Astrocyte of the hippocampus (primary cell): ENCODE measurements around the gene SHANK1.
"Not testable (repeated sequence)": the region's sequence is repeated elsewhere in the genome, so short reads cannot be mapped to it uniquely, and the experiment has no call there.

Experiments used
- DNase-seq: peaks from one replicate; pipeline ENCODE4 v3.0.0; 2011; ENCODE audit warnings: low read depth, low spot score

The SHANK1 gene

DNA sequence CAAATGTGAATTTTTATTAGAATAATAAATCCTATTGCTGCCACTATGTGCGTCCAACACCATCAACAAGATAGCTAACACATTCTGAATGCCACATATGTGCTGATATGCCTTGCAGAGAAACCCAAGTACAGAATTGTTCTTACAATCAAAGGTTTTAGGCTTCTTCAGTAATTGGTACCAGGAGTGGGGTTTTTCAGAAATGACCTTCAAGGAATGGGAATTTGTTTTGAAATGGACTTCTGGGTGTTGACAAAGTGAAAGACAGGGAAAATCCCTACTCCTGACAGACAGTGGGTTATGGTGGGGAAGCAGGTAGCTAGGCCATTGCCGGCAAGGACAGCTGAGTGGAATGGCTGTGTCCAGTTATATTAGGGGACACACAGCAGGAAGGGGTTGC lies 85.6 kb downstream of the SHANK1 start:
- DNase-seq = no peak

DNA sequence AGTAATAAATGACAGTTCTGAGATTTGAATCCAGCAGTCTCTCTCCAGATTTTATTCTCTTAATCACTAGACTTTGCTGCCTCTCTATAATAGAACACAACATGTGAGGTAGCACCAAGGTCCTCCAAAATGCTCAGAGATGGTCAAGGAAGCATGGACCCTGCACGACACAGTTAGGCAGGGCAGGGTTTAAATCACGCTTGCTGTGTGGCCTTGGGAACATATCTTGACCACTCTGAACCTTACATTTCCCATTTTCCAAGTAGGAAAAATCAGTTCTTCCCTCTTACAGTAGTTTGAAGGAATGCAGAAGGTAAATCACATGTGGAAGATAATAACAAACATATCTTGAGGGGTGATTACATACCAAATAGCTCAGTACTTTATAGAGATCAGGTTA lies 86.2 kb downstream of the SHANK1 start:
- DNase-seq = no peak

DNA sequence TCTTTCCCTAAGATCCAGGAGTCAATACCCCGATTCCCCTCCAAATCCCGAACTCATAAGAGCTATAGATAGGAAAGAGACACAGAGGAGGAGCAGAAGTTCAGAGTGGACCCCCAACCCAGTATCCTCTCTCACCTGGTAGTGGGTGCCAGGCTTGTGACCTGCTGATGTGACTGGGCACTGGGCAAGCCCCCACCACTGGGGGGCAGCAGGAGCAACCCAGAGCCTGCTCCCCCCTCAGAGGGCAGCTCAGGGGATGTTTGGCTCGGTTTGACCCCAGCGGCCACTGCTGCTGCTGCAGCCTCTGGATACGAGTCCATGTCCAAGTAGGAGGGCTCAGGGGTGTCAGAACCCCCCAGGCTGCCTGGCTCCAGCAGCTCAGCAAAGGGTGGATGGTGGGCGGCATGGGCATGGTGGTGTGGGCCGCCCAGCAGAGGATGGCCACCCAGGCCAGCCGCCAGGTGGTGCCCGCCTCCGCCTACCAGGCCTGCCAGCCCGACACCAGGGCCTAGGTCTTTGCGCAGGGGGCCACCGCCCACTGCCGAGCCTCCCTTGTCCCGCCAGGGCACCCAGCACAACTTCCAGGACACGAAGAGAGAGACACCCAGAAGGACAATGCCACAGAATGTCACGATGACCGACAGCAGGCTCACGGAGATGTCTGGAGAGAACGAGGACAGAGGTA lies 87.3 kb downstream of the SHANK1 start:
- DNase-seq = no peak

DNA sequence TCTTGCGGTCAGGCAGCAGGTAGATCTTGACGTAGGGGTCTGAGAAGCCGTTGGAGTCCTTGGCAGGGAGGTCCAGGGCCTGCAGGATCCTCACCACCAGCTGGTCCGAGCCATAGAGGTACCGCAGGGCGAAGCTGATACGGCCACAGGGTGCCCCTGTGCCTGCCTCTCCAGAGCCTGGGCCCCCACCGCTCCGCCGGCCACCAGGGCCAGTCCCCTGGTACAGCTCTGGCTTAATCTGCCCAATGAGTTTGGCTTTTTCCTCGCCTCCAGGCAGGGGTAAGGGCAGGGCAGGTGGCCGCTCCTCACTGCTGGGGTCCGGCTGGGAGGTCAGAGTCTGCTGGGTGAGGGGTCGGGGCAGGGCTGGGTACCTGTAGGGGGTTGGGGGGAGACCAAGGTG lies 89.8 kb downstream of the SHANK1 start:
- no peak for DNase-seq

DNA sequence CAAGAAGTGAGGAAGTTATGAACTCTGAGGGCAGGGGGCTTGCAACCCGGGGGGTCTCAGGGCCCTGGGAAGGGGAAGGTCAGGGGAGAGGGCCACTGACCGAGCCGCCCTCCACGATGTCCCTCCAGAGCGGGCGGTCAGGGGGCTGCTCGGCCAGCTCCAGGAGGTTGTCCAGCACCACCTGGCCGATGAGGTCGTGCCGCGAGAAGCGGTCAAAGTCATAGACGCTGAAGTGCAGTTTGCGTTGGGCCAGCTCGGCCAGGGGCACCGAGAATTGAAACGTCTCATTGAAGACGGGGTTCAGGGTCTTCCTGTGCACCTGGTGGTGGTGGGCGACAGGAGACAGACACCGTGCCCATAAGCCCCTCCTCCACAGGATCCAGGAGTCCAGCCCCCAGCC lies 90.4 kb downstream of the SHANK1 start:
- DNase-seq = no peak

DNA sequence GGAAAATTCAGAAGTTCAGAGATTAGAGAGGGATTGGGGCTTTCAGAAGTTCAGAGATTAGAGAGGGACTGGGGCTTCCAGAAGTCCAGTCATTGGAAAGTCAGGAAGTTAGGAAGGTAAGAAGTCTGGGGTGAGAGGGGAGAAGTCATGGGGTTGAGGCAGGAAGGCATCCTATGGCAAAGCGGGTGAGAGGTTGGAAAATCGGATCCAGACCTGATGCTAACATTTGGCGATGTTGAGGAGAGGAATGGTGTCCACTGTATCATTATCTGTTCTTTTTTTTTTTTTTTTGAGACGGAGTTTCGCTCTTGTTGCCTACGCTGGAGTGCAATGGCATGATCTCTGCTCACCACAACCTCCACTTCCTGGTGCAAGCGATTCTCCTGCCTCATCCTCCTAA lies 91.1 kb downstream of the SHANK1 start:
- no peak for DNase-seq

DNA sequence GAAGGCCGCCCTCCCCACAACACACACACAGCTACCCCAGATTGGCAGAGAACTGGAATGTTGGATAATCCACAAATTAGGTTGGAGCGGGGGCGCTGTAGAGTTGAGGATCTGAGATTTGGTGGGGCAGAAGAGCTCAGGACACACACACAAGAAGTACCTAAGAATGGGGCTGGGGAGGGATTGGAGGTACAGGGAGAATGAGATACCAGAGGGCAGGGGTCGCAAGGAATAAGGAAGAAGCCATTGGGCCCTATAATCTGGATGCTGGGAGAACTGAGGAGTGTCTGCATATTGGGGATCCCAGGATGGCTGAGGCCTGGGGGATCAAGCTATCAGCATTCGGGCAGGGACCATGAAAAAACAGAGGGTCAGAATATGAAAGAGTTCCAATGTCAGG lies 91.5 kb downstream of the SHANK1 start:
- no peak for DNase-seq

DNA sequence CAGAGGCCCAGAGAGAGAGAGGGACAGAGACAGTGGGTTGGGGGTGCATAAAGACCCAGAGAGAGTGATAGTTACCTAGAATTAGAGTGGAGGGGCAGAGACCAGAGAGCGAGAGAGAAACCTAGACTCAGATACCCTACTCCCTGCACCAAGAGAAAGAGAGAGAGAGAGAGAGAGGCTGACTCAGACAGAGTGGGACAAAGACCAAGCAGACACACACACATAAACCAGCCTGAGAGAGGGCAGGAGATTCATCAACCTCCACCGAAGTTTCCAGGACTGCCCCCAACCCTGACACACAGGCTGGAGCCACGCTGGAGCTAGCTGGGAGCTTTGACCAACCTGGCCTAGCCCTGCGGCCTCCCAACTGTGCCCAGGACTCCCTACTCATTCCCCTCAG lies 92.8 kb downstream of the SHANK1 start:
- no peak for DNase-seq

DNA sequence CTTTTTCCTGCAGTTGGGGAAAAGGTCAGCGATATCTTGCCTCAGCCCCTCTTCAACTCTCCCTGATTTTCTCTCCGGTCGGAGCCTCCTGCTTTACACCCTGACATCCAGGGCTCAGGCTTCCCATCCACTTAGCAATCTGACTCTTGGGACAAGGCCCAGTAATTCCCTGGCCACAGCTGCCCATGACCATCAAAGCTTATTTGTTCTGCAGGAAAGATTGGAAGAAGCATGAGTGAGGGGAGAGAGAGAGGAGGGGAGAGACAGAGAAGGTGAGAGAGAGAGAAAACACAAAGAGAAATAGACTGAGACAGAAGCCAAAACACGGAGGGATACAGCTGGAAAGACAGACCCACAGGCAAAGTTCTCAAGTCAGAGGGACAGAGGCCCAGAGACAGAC lies 93.6 kb downstream of the SHANK1 start:
- DNase-seq = no peak

DNA sequence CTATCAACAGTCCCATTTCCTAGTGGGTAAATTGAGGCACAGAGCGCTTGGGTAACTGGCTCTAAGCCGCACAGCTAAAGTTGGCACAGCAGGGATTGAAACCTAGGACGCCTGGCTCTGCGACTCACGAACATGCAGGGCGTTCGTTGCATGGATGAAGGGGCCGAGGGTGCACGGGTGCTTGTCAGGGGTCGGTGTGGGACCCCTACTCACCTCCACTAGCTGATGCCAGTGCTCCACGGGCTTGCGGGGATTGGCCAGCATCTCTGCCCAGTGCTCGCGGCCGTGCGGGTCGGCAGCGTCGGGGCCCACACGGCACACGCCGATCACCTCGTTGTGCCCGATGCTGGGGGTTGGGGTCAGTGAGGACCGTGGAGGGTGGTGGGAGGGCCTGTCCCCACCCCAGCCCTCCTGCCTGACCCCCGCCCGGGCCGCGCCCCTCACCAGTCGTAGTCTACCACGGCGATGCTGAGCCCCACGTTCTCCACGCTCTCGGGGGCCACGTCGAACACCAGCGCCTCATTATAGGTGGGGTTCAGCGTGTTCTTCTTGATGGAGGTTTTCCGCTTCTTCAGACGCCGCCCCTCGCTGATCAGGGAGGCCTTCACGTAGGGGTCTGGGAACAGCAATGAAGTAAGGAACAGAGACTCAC lies 94.5 kb downstream of the SHANK1 start:
- DNase-seq = no peak

DNA sequence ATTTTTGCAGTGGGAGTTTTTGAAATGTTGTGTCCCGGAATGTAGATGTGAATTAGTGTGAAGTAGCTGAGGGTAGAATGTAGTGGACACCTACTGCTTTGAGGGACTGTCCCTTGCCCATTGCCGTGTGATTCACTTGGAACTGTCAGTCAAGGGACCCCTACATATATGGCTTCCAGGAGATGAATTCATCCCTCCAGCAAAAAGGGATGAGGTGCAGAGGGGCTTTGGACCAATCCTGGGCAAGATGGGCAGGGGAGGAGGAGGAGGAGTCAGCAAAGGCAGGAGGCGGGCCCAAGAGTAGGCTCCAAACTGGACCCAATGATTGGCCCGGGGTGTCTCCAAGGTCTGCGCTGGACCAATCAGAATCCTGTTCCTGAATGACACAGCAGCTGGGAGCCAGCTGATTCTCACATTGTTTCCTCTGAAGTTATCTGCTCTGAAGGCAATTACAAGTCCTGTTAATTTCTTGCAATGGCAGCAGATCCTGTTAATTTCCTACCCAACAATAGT lies 99.2 kb downstream of the SHANK1 start:
- DNase-seq = not testable (repeated sequence)

DNA sequence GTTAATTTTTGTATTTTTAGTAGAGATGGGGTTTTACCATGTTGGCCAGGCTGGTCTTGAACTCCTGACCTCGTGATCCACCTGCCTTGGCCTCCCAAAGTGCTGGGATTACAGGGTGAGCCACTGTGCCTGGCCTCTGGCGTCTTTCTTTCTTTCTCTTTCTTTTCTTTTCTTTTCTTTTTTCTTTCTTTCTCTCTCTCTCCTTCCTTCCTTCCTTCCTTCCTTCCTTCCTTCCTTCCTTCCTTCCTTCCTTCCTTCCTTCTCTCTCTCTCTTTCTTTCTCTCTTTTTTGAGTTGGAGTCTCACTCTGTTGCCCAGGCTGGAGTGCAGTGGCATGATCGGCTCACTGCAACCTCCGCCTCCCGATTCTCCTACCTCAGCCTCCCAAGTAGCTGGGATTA lies 100.4 kb downstream of the SHANK1 start:
- not testable (repeated sequence) for DNase-seq

DNA sequence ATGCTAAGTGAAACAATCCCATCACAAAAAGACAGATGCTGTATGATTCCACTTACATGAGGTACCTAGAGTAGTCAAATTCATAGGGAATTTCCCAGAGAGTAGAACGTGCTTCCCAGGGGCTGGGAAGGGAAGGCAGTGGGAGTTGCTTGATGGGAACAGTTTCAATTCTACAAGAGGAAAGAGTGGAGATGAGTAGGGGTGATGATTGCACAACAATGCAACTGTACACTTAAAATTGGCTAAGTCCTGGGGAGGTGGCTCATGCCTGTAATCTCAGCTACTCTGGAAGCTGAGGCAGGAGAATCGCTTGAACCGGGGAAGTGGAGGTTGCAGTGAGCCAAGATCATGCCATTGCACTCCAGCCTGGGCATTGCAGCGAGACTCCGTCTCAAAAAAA lies 101.2 kb downstream of the SHANK1 start:
- DNase-seq = not testable (repeated sequence)

DNA sequence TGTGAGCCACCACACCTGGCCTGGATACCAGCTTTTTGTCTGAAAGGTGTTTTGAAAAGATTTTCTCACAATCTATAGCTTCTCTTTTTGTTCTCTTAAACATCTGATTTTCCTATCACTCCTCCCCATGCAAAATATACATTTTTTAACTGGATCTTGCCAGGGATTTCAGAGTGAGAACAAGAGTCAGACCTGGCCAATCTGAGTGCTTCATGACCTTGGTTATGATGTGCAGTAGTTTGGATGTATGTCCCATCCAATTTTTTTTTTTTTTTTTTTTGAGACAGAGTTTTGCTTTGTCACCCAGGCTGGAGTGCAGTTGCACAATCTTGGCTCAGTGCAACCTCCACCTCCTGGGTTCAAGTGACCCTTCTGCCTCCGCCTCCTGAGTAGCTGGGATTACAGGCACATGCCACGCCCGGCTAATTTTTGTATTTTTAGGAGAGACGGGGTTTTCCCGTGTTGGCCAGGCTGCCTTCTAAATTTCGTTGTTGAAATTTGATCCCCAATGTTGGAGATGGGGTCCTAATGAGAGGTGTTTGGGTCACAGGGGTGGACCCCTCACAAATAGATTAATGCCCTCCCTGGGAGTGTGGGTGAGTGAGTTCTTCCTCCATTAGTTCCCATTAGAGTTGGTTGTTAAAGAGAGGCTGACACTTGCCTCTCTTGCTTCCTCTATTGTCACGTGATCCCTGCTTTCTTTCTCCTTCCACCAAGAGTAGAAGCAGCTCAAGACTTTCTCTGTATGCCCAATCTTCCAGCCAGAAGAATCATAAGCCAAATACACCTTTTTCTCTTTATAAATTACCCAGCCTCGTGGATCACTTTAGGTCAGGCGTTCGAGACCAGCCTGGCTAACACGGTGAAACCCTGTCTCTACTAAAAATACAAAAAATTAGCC lies 106.8 kb downstream of the SHANK1 start:
- not testable (repeated sequence) for DNase-seq
